NCI-H446 (cell line): ENCODE data around the gene TRPM8.

Source experiments
- DNase-seq, 2 experiments: peaks; one replicate each; lab custom pipeline; 2025; lab: John Stamatoyannopoulos, UW

The TRPM8 gene

DNA sequence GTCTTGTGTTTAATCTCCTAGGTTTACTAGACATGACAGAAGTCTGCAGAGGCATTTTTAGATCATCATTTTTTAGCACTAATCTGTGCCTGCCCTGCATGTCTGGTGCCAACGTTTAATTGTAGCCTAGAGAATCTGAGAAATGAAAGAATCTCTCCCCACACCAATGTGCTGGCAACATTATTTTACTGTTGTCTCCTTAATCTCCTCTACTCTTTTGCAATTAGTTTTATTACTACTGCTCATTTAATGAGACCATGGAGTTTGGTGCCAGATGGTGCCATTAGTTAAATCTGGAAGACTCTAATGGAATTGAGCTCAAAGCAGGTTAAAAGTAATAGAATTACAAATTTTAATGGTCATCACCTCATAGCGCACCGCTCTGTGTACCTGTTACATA lies 129.3 kb downstream of the TRPM8 start:
- DNase-seq, result no peak

DNA sequence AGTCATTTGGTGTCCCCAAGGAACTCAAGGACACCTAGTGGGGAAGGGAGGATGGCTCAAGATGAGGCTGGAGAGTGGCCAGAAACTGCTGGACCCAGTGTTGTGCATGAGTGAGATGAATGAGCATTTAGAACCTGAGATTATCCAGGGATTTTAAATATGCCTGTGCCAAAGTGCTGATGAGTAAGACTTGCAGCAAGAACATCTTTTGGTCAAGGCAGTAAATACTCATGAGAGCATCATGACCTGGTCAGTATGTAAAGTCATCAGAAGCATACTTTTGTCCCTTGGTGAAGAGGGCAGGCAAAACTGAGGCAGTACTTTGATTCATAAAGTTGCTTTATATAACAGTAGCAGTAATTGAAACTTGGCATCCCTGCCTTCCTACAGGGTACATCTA lies 130.2 kb downstream of the TRPM8 start:
- no peak for DNase-seq

DNA sequence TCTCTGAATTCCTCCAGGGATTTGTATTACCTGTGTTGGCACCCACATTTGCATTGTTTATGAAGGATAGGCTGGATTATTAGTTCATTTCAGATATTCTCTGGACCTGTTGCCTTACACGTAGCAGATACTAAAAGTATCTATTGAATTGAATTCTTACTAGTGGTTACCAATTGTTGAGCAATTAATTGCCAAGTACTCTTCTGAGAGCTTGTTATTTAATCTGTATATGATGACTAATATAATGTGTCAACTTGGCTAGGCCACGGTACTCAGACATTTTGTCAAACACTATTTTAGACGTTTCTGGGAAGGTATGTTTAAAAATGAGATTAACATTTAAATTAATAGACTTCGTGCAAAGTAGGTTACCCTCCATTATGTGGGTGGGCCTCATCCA lies 130.9 kb downstream of the TRPM8 start:
- DNase-seq, result no peak

DNA sequence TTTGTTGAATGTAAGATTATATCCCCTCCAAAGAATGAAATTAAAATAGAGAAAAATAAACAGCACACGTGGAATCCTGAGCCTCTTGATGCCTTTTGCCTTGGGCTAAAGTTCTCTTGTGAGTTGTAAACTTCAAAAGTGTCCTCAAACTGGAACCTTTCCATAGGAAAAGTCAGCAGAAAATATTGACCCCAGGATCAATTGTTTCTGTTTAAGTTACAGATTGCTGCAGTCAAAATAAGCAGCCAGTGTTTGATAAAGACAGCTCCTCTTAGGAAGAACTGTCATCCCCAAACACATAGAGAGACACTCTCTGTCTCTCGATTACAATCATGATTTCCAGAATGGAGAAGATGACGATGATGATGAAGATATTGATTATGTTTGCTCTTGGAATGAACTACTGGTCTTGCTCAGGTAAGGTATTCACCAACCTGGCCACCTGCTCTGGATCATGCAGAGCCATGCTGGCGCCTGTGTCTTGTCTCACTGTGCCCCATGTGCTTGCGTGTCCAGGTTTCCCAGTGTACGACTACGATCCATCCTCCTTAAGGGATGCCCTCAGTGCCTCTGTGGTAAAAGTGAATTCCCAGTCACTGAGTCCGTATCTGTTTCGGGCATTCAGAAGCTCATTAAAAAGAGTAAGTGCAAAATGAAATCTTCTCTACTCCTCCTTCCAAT lies 133.4 kb downstream of the TRPM8 start, which contains the start of gene SPP2:
TSS of gene SPP2 (plus strand) at position 248 of the 681 bp plus-strand sequence. CDS start at position 333, 85 bp downstream.
- DNase-seq, result no peak

DNA sequence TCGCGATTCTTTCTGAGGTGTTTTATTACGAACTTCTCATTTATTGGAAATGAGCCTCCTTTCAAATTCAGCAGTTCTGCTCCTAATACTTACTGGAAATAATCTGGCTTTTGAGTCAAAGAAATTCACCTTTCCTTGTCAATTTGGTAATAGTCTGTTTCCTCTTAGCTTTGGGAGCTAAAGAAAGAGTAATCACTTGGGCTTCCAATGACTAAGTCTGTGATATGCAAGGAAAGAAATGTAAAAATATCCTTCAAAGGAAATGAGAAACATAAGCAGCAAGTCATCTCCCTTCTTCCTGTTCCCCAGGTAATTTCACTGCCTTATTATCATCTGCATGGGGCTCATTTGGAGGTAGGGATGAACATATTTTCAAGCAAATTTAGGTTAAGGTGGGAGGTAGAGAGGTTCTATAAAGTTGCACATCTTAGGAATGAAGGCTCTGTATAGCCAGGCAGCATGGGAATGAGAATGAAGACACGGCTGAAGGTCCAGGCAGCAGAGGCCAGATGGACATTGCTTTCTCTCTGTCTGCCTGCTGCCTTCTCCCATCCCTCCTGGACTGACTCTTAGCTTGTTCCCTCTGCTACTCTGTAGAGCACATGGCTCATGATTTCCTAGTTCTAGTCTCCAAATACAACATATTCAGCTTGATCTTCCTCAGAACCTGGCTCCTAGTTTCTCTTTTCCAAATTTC lies 134.3 kb downstream of the TRPM8 start:
- DNase-seq, result no peak

DNA sequence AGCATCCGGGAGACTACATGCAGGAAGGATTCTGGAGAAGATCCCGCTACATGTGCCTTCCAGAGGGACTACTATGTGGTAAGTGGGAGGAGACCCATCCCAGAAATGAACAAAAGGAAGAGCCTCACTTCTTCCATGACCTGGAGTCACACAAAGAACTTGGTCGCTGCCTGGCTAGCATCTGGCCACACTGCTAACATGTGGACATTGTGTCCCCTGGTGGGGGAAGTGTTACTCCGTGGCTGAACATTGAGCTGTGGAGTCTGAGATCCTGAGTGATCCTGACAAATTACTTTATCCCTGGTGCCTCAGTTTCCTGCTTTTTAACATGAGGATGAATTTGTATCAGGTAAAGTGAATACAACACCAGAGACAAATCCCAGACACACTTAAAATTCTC lies 141.7 kb downstream of the TRPM8 start:
- DNase-seq, result no peak

DNA sequence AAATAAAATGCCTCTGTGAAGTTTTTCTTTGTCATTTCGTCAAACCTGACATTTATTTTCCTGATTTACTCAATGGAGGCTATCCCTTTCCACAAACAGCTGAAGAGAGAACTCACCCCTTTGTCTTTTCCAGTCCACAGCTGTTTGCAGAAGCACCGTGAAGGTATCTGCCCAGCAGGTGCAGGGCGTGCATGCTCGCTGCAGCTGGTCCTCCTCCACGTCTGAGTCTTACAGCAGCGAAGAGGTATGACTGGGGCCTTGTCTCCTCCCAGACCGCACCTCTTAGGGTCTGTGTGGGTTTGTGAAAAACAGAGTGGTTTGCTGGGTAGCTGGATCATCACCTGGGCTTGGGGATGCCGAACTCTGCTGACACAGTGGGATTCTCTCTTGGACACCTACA lies 143.1 kb downstream of the TRPM8 start:
- no peak for DNase-seq

DNA sequence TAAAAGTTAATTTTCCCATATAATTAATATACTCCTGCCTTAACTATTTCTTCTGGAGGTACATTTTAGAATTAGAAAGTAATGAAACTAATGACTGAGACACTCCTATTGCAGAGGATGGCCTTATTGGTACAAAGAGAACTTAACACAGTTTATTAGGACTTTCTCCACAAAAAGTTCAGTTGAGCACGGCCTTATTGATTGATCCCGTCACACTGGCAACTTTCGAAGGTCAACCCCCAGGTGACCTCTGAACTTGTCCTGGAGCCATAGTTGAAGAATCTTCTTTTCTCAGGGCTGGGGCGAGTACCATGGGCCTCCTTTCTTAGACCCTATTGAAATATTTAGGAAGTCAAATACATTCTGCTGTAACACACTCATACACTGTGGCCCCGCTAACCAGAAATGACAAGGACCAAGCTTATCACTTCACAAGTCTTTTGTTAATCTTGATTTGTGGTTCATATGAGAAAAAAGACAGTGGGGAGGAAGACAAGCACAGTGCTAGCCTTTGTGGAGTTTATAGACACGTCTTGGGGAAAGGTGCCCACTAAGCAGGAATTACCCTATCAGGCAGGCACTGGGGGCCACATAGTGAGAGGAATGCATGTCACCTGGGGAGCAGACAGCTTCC lies 144.6 kb downstream of the TRPM8 start:
- no peak for DNase-seq

DNA sequence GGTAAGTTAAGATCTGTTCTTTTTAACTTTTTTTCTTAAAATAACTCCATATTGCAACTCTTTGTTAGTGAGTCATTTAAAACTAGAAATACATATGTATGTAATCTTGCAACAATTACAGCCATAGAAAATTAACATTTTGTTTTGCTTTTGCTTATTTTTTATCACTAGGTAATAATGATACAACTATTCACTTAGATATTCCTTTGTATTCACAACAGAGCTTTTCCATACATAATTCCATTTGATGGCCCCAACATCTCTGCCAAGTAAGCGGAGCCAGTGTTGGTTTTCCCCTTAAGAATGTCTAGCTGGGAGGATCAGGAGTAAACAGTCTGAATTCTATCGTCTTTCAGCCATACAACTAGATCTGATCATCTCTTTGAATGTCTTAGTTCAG lies 149.4 kb downstream of the TRPM8 start:
- DNase-seq, result no peak
